ENCODE measurements around the gene MAML2. TPM values are rescaled to one million over a fixed set of nuclear protein-coding genes. Genes with fewer than 3 reads are reported as not detected.

The MAML2 gene
- total and polyA plus RNA-seq, 2 of the 8 experiments (the other 6 are each of a cell fraction or from before 2014, with no cell fraction given) = 3.8 to 6.6 TPM

DNA sequence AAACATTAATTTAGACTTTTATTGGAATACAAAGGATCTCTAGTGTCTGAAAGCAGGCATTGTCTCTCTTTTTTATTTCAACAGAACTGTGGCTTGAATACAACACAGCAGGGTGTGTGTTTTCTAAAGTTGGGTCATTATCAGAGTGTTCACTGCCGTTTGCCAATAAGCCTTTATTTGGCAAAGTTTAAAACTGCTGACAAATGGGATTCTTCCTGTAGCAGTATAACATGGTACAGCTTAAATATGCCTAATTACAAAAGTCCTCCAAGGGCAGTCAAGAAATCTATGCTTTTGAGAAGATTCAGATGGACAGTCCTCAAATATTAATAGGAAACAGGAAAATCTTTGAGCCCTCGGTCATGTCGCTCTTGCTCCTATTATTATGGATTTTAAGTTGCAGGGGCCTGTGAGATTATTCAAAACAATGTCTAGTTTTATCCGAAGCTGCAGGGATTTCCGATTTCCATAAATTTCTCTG, 199.9 kb downstream of the MAML2 start:
- Histone ChIP-seq H2BK5ac (ENCODE audit: low read depth, low read length) (no peak overlapping the region), H2BK12ac (ENCODE audit: low read depth, low read length) (no peak overlapping the region), H3K27me3 (replicated peaks in 1 of 4; ENCODE audit: control insufficient read depth in 3 of 4, extremely low read depth in 1 of 4, insufficient read depth in 3 of 4, low read length in 3 of 4) (no peaks in the 10 kb centered on the region), H3K4me2 (ENCODE audit: insufficient read depth in 1 of 2, low read depth in 2 of 2, low read length in 2 of 2) (no peak overlapping the region), H4K5ac (ENCODE audit: insufficient read length, low read depth, low read length) (no peak overlapping the region), H3K14ac (ENCODE audit: insufficient read length) (no peak overlapping the region), H3K4me3 (ENCODE audit: extremely low read depth in 1 of 4, insufficient read depth in 2 of 4, low read depth in 3 of 4, low read length in 4 of 4) (no peak overlapping the region), H3K23ac (ENCODE audit: insufficient read length) (no peak overlapping the region), H3K9ac (replicated peaks in 1 of 4; ENCODE audit: extremely low read depth in 1 of 4, low read depth in 3 of 4, low read length in 3 of 4) (no peak overlapping the region), H2BK20ac (ENCODE audit: low read length) (no peak overlapping the region), H3K9me3 (ENCODE audit: insufficient read depth in 2 of 2, low read depth in 1 of 2, low read length in 1 of 2) (no peaks in the 10 kb centered on the region), H3K18ac (ENCODE audit: extremely low read depth, low read length) (no peak overlapping the region), H3K23me2 (ENCODE audit: low read depth, low read length) (no peaks in the 10 kb centered on the region), H3K36me3 (ENCODE audit: control insufficient read depth in 2 of 4, insufficient read depth in 4 of 4, low read length in 3 of 4) (no peaks in the 10 kb centered on the region), H4K8ac (ENCODE audit: extremely low read depth, insufficient read depth, low read length) (no peak overlapping the region), H2AFZ (ENCODE audit: low read length) (no peak overlapping the region), H3K79me1 (ENCODE audit: low read depth, low read length) (no peaks in the 10 kb centered on the region), H3K4ac (replicated peaks; ENCODE audit: insufficient read length, low read depth, low read length) (no peak overlapping the region), H4K91ac (replicated peaks; ENCODE audit: insufficient read length, low read length) (no peak overlapping the region), H3K56ac (replicated peaks; ENCODE audit: insufficient read length, low read depth, low read length) (no peak overlapping the region), H3K4me1 (replicated peaks in 1 of 4; ENCODE audit: control insufficient read depth in 3 of 4, insufficient read depth in 4 of 4, low read length in 3 of 4) (peaks cover 0 to 7% (median 3%) of the 10 kb centered on the region in 4 experiments; a peak in 2 of 7 replicates), H2AK5ac (ENCODE audit: low read depth, low read length) (no peak overlapping the region), H2BK120ac (replicated peaks; ENCODE audit: low read depth, low read length) (no peak overlapping the region), H3K27ac (ENCODE audit: low read depth, low read length) (no peak overlapping the region), H2BK15ac (ENCODE audit: low read length) (no peak overlapping the region), H3K79me2 (ENCODE audit: control insufficient read depth in 1 of 2, insufficient read depth in 2 of 2, low read length in 2 of 2) (no peaks in the 10 kb centered on the region), H4K20me1 (replicated peaks in 1 of 2; ENCODE audit: control insufficient read depth in 1 of 2, insufficient read depth in 2 of 2, low read length in 2 of 2) (no peaks in the 10 kb centered on the region)
- FAIRE-seq (no peak), DNase-seq (ENCODE audit: low read depth in 1 of 2, low spot score in 2 of 2) (no peak)
- POLR2A ChIA-PET (ENCODE audit: partially characterized antibody) = no interaction called here
- CTCF ChIA-PET (ENCODE audit: partially characterized antibody) = no interaction called here
- WGBS, 2 experiments (ENCODE audit: extremely low coverage in 1 of 2, insufficient coverage in 1 of 2, insufficient read length in 1 of 2, insufficient replicate concordance in 2 of 2, low coverage in 1 of 2, low lambda C conversion rate in 2 of 2, missing lambda C conversion rate in 1 of 2) = 63% methylated on average over 5 of the region's 5 CpGs; no CpG with 5 or more reads in 1 of the 2 experiments
